ENCODE data around the gene ZBED4.

GRCh38 chr22:49896201-49896600 is 42.6 kb downstream of the ZBED4 start:
- TF ChIP-seq E2F5 (CRISPR knock-in tag; IDR thresholded peaks at IDR 0.05): no peak
- TF ChIP-seq, protein P1, sequence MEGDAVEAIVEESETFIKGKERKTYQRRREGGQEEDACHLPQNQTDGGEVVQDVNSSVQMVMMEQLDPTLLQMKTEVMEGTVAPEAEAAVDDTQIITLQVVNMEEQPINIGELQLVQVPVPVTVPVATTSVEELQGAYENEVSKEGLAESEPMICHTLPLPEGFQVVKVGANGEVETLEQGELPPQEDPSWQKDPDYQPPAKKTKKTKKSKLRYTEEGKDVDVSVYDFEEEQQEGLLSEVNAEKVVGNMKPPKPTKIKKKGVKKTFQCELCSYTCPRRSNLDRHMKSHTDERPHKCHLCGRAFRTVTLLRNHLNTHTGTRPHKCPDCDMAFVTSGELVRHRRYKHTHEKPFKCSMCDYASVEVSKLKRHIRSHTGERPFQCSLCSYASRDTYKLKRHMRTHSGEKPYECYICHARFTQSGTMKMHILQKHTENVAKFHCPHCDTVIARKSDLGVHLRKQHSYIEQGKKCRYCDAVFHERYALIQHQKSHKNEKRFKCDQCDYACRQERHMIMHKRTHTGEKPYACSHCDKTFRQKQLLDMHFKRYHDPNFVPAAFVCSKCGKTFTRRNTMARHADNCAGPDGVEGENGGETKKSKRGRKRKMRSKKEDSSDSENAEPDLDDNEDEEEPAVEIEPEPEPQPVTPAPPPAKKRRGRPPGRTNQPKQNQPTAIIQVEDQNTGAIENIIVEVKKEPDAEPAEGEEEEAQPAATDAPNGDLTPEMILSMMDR (IDR thresholded peaks at IDR 0.05): no peak
- TF ChIP-seq TCF7 (CRISPR knock-in tag; IDR thresholded peaks at IDR 0.05; ENCODE audit: low read depth): no peak
- TF ChIP-seq TEAD1 (CRISPR knock-in tag; IDR thresholded peaks at IDR 0.05): no peak
- TF ChIP-seq ELF4 (CRISPR knock-in tag; IDR thresholded peaks at IDR 0.05; ENCODE audit: low read depth): no peak
- TF ChIP-seq, protein P2, sequence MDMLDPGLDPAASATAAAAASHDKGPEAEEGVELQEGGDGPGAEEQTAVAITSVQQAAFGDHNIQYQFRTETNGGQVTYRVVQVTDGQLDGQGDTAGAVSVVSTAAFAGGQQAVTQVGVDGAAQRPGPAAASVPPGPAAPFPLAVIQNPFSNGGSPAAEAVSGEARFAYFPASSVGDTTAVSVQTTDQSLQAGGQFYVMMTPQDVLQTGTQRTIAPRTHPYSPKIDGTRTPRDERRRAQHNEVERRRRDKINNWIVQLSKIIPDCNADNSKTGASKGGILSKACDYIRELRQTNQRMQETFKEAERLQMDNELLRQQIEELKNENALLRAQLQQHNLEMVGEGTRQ (CRISPR knock-in tag; IDR thresholded peaks at IDR 0.05): no peak
- TF ChIP-seq, protein P3, sequence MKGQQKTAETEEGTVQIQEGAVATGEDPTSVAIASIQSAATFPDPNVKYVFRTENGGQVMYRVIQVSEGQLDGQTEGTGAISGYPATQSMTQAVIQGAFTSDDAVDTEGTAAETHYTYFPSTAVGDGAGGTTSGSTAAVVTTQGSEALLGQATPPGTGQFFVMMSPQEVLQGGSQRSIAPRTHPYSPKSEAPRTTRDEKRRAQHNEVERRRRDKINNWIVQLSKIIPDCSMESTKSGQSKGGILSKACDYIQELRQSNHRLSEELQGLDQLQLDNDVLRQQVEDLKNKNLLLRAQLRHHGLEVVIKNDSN (CRISPR knock-in tag; IDR thresholded peaks at IDR 0.05): no peak
- no peak for TF ChIP-seq FOXK1 (CRISPR knock-in tag; IDR thresholded peaks at IDR 0.05)
- no peak for TF ChIP-seq MYBL2 (CRISPR knock-in tag; IDR thresholded peaks at IDR 0.05)
